ENCODE data around the gene DMXL1. TPM values are rescaled to one million over a fixed set of nuclear protein-coding genes. Genes with fewer than 3 reads are reported as not detected.

Gene DMXL1
- total RNA-seq, 1 donor from 2014 or later = 56.4 TPM

- intact Hi-C loops (cut with DNase I) = no loop called here
- Histone ChIP-seq H3K4me1 (peaks cover 61% of the 10 kb centered on the region), H3K27ac (no peak overlapping the region), H3K27me3 (ENCODE audit: low read depth) (no peaks in the 10 kb centered on the region), H3K36me3 (no peaks in the 10 kb centered on the region), H3K9me3 (no peaks in the 10 kb centered on the region), H3K4me3 (no peak overlapping the region)
- ATAC-seq (no peak), DNase-seq (no peak)
- TF ChIP-seq CTCF (IDR thresholded peaks at IDR 0.05) = no peak
Measured at GRCh38 chr5:119289438-119290044, 218.7 kb downstream of the DMXL1 start.

GRCh38 chr5:119290161-119290569 lies 219.3 kb downstream of the DMXL1 start:
- H3K27me3 ChIP-seq (ENCODE audit: low read depth) = no peaks in the 10 kb centered on the region
- no peaks in the 10 kb centered on the region for H3K9me3 ChIP-seq
- H3K27ac ChIP-seq = no peak overlapping the region
- no peaks in the 10 kb centered on the region for H3K36me3 ChIP-seq
- no peak overlapping the region for H3K4me3 ChIP-seq
- peak; percentile 55 to 75 for ATAC-seq
- peaks cover 56% of the 10 kb centered on the region for H3K4me1 ChIP-seq
- TF ChIP-seq CTCF (IDR thresholded peaks at IDR 0.05) = no peak
- intact Hi-C loops (cut with DNase I) = no loop called here
- no peak for DNase-seq

GRCh38 chr5:119290607-119291006 lies 219.7 kb downstream of the DMXL1 start:
- peaks cover 52% of the 10 kb centered on the region for H3K4me1 ChIP-seq
- no peak for ATAC-seq

GRCh38 chr5:119291056-119291455 lies 220.2 kb downstream of the DMXL1 start:
- Histone ChIP-seq H3K27ac (no peak overlapping the region), H3K4me1 (peaks cover 47% of the 10 kb centered on the region), H3K4me3 (no peak overlapping the region), H3K36me3 (no peaks in the 10 kb centered on the region), H3K9me3 (no peaks in the 10 kb centered on the region), H3K27me3 (ENCODE audit: low read depth) (no peaks in the 10 kb centered on the region)
- DNase-seq (no peak), ATAC-seq (no peak)
- no peak for TF ChIP-seq CTCF (IDR thresholded peaks at IDR 0.05)
- intact Hi-C loops (cut with DNase I) = no loop called here

More at GRCh38 chr5:119290607-119291006, 219.7 kb downstream of the DMXL1 start:
- Histone ChIP-seq H3K27ac (no peak overlapping the region), H3K36me3 (no peaks in the 10 kb centered on the region), H3K9me3 (no peaks in the 10 kb centered on the region), H3K4me3 (no peak overlapping the region), H3K27me3 (ENCODE audit: low read depth) (no peaks in the 10 kb centered on the region)
- no peak for DNase-seq
- TF ChIP-seq CTCF (IDR thresholded peaks at IDR 0.05) = no peak
- intact Hi-C loops (cut with DNase I) = no loop called here

GRCh38 chr5:119291877-119292276 lies 221.0 kb downstream of the DMXL1 start:
- intact Hi-C loops (cut with DNase I) = no loop called here
- Histone ChIP-seq H3K27ac (no peak overlapping the region), H3K36me3 (no peaks in the 10 kb centered on the region), H3K9me3 (no peaks in the 10 kb centered on the region), H3K4me3 (no peak overlapping the region), H3K27me3 (ENCODE audit: low read depth) (no peaks in the 10 kb centered on the region), H3K4me1 (peaks cover 39% of the 10 kb centered on the region)
- DNase-seq (no peak), ATAC-seq (no peak)
- TF ChIP-seq CTCF (IDR thresholded peaks at IDR 0.05) = no peak
